HG03095 (cell line): ENCODE data around the gene TMEM106C.

Experiments
- ATAC-seq: cut with Tn5 transposase; IDR thresholded peaks from one replicate; pipeline ENCODE4 v1.9.1; 2021; ENCODE audit warnings: moderate library complexity; ENCODE audit not compliant: unreplicated experiment

Gene TMEM106C

DNA sequence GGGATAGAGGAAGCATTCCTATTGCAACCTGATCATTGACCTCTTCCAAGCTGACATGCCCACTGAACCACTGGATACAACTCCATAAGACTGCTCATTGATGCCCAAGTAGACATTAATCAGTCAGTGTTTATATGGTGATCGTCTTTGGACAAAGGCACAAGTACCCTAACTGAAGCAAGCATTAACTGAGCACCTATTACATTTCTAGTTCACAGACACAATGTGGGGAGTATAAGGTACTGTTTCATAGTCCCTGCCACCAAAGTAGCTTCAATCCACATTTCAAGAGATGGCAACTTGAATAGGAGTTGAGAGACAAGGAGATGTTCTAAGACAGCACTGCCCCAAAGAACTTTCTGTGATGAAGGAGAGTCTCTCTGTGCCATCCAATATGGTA, 51.7 kb downstream of the TMEM106C start:
- ATAC-seq, result no peak

DNA sequence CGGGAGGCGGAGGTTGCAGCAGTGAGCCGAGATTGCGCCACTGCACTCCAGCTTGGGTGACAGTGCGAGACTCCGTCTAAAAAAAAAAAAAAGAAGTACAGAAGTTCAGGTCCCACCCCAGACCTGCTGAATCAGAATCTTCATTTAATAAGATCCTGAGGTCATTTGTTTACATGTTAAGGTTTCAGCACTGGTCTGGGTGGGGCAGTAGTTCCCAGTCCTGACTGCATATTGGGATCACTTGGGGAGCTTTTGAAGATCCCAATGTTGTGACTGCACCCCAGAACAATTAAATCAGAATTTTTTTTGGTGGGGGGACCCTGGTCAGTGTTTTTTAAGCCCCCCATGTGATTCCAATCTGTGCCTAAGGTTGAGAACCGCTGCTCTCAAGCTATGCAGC, 52.6 kb downstream of the TMEM106C start:
- no peak for ATAC-seq

GRCh38 chr12:48016373-48017020, 53.1 kb downstream of the TMEM106C start:
- no peak for ATAC-seq

- no peak for ATAC-seq
Observed at GRCh38 chr12:48017496-48017895, 54.1 kb downstream of the TMEM106C start.

- ATAC-seq, result no peak
Observed at GRCh38 chr12:48017921-48018617, 54.7 kb downstream of the TMEM106C start.
